ENCODE measurements around the gene SLC49A3.
"Not testable (repeated sequence)": the region's sequence is repeated elsewhere in the genome, so short reads cannot be mapped to it uniquely, and the experiment has no call there.

The SLC49A3 gene

GRCh38 chr4:635851-636627 lies 52.9 kb downstream of the SLC49A3 start:
- no peak overlapping the region for H3K4me3 ChIP-seq (ENCODE audit: low read depth, low read length)
- DNase-seq (ENCODE audit: low read depth), result no peak
- no peak for TF ChIP-seq CTCF (IDR thresholded peaks at IDR 0.05; ENCODE audit: low read depth, low read length, missing control alignments)
- in situ Hi-C loops (cut with HindIII; ENCODE audit: low sequenced_read_pairs), result no loop called here

GRCh38 chr4:635066-635835 lies 53.7 kb downstream of the SLC49A3 start:
- H3K4me3 ChIP-seq (ENCODE audit: low read depth, low read length); DNase-seq (ENCODE audit: low read depth); in situ Hi-C loops (cut with HindIII; ENCODE audit: low sequenced_read_pairs): not testable (repeated sequence)

- no peak overlapping the region for H3K4me3 ChIP-seq (ENCODE audit: low read depth, low read length)
- no peak for DNase-seq (ENCODE audit: low read depth)
- in situ Hi-C loops (cut with HindIII; ENCODE audit: low sequenced_read_pairs), result no loop called here
- TF ChIP-seq CTCF (IDR thresholded peaks at IDR 0.05; ENCODE audit: low read depth, low read length, missing control alignments), result no peak
Measured at GRCh38 chr4:634599-634985, 54.4 kb downstream of the SLC49A3 start.

GRCh38 chr4:633976-634598 lies 54.9 kb downstream of the SLC49A3 start:
- no peak for DNase-seq (ENCODE audit: low read depth)
- in situ Hi-C loops (cut with HindIII; ENCODE audit: low sequenced_read_pairs), result no loop called here
- H3K4me3 ChIP-seq (ENCODE audit: low read depth, low read length), result no peak overlapping the region
- TF ChIP-seq CTCF (IDR thresholded peaks at IDR 0.05; ENCODE audit: low read depth, low read length, missing control alignments), result no peak

- in situ Hi-C loops (cut with HindIII; ENCODE audit: low sequenced_read_pairs), result no loop called here
- DNase-seq (ENCODE audit: low read depth), result no peak
- no peak overlapping the region for H3K4me3 ChIP-seq (ENCODE audit: low read depth, low read length)
- TF ChIP-seq CTCF (IDR thresholded peaks at IDR 0.05; ENCODE audit: low read depth, low read length, missing control alignments), result no peak
Measured at GRCh38 chr4:633406-633805, 55.5 kb downstream of the SLC49A3 start.

GRCh38 chr4:632926-633325 lies 56.0 kb downstream of the SLC49A3 start:
- DNase-seq (ENCODE audit: low read depth), result no peak
- H3K4me3 ChIP-seq (ENCODE audit: low read depth, low read length), result no peak overlapping the region
- TF ChIP-seq CTCF (IDR thresholded peaks at IDR 0.05; ENCODE audit: low read depth, low read length, missing control alignments), result no peak
- in situ Hi-C loops (cut with HindIII; ENCODE audit: low sequenced_read_pairs), result no loop called here
